H1 (cell line): ENCODE measurements around the gene TFF3. TPM values are rescaled to one million over a fixed set of nuclear protein-coding genes. Genes with fewer than 3 reads are reported as not detected.

Source experiments
- CTCF ChIA-PET: fragments of 300-600 bp; sonication (Branson Sonifier 250); formaldehyde crosslinking; loops from one replicate; lab custom pipeline; 2021; ENCODE audit not compliant: partially characterized antibody; lab: Charles Lee
- POLR2A ChIA-PET: fragments of 300-600 bp; sonication (Branson Sonifier 250); formaldehyde crosslinking; loops from one replicate; lab custom pipeline; 2021; ENCODE audit warnings: inconsistent platforms; ENCODE audit not compliant: partially characterized antibody; lab: Charles Lee
- DNase-seq, 2 experiments: peaks; one replicate each; pipeline versions ENCODE4 v3.0.0 to v3.0.0-alpha.2; 2010 to 2022; ENCODE audit warnings: low spot score in 2 of 2, low read depth in 1 of 2, mixed read lengths in 1 of 2
- FAIRE-seq: peaks from 2 replicates; lab custom pipeline; 2011; peaks lifted over from hg19 to GRCh38; lab: Jason Lieb, UNC
- H2AFZ ChIP-seq: 2 replicates; pipeline ENCODE4 v1.8.1; 2012; ENCODE audit warnings: low read length, inconsistent platforms
- H2AK5ac ChIP-seq: 2 replicates; pipeline ENCODE4 v1.6.1; 2013; ENCODE audit warnings: low read depth, low read length
- H2BK120ac ChIP-seq: replicated peaks from 2 replicates; pipeline ENCODE3; 2013; ENCODE audit warnings: low read depth, low read length, inconsistent platforms
- H2BK12ac ChIP-seq: 2 replicates; pipeline ENCODE4 v1.6.1; 2013; ENCODE audit warnings: low read depth, low read length
- H2BK15ac ChIP-seq: 2 replicates; pipeline ENCODE4 v1.6.1; 2013; ENCODE audit warnings: low read length
- H2BK20ac ChIP-seq: 2 replicates; pipeline ENCODE4 v1.6.1; 2013; ENCODE audit warnings: low read length
- H2BK5ac ChIP-seq: 2 replicates; pipeline ENCODE4 v1.6.1; 2013; ENCODE audit warnings: low read depth, low read length
- H3K14ac ChIP-seq: 2 replicates; pipeline ENCODE4 v1.6.1; 2013; ENCODE audit warnings: inconsistent platforms; ENCODE audit not compliant: insufficient read length
- H3K18ac ChIP-seq: 2 replicates; pipeline ENCODE4 v1.6.1; 2013; ENCODE audit warnings: low read length; ENCODE audit errors: extremely low read depth
- H3K23ac ChIP-seq: 2 replicates; pipeline ENCODE4 v1.6.1; 2013; ENCODE audit warnings: inconsistent platforms; ENCODE audit not compliant: insufficient read length
- H3K23me2 ChIP-seq: 2 replicates; pipeline ENCODE4 v1.6.1; 2013; ENCODE audit warnings: low read depth, low read length
- H3K27ac ChIP-seq: 2 replicates; pipeline ENCODE4 v1.6.1; 2011; ENCODE audit warnings: low read depth, low read length, inconsistent platforms
- H3K27me3 ChIP-seq, 4 experiments: replicated peaks in 1 of 4; 1 replicate in 1 of 4; 2 replicates in 3 of 4; pipeline versions ENCODE4 v1.6.1 to v1.8.1; 2011 to 2013; ENCODE audit warnings: low read length in 3 of 4, mild to moderate bottlenecking in 3 of 4, inconsistent platforms in 2 of 4, mixed read lengths in 2 of 4, moderate library complexity in 1 of 4; ENCODE audit not compliant: control insufficient read depth in 3 of 4, insufficient read depth in 3 of 4; ENCODE audit errors: extremely low read depth in 1 of 4
- H3K36me3 ChIP-seq, 4 experiments: 2 replicates each; pipeline versions ENCODE4 v1.6.1 to v1.8.1; 2011 to 2013; ENCODE audit warnings: mild to moderate bottlenecking in 4 of 4, low read length in 3 of 4, moderate library complexity in 2 of 4, control low read depth in 1 of 4, inconsistent platforms in 1 of 4; ENCODE audit not compliant: insufficient read depth in 4 of 4, control insufficient read depth in 2 of 4
- H3K4ac ChIP-seq: replicated peaks from 2 replicates; pipeline ENCODE3; 2013; ENCODE audit warnings: low read length, low read depth, mixed read lengths, inconsistent platforms; ENCODE audit not compliant: insufficient read length
- H3K4me1 ChIP-seq, 4 experiments: replicated peaks in 1 of 4; 1 replicate in 1 of 4; 2 replicates in 3 of 4; pipeline versions ENCODE4 v1.6.1 to v1.8.1; 2011 to 2013; ENCODE audit warnings: low read length in 3 of 4, inconsistent platforms in 2 of 4, mixed read lengths in 1 of 4; ENCODE audit not compliant: insufficient read depth in 4 of 4, control insufficient read depth in 3 of 4
- H3K4me2 ChIP-seq, 2 experiments: 2 replicates each; pipeline versions ENCODE4 v1.6.1 to v1.8.1; 2011 to 2013; ENCODE audit warnings: low read depth in 2 of 2, low read length in 2 of 2, control low read depth in 1 of 2, inconsistent platforms in 1 of 2, mild to moderate bottlenecking in 1 of 2; ENCODE audit not compliant: insufficient read depth in 1 of 2
- H3K4me3 ChIP-seq, 4 experiments: fragments of 200-600, 300-600 bp in 1 of 4; sonication (generic), shearing (Covaris generic), sonication (Bioruptor Twin) in 1 of 4; 2 replicates each; pipeline versions ENCODE4 v1.5.1 to v1.8.1; 2011 to 2016; ENCODE audit warnings: low read length in 4 of 4, low read depth in 3 of 4, control low read depth in 2 of 4, inconsistent platforms in 2 of 4, mild to moderate bottlenecking in 2 of 4, mixed read lengths in 1 of 4, moderate library complexity in 1 of 4; ENCODE audit not compliant: insufficient read depth in 2 of 4; ENCODE audit errors: extremely low read depth in 1 of 4
- H3K56ac ChIP-seq: replicated peaks from 2 replicates; pipeline ENCODE3; 2013; ENCODE audit warnings: low read depth, mild to moderate bottlenecking, mixed read lengths, low read length, inconsistent platforms; ENCODE audit not compliant: insufficient read length
- H3K79me1 ChIP-seq: 2 replicates; pipeline ENCODE4 v1.6.1; 2013; ENCODE audit warnings: low read depth, low read length, control low read depth
- H3K79me2 ChIP-seq, 2 experiments: 2 replicates each; pipeline versions ENCODE4 v1.6.1 to v1.8.1; 2012 to 2013; ENCODE audit warnings: low read length in 2 of 2, mild to moderate bottlenecking in 2 of 2, inconsistent platforms in 1 of 2; ENCODE audit not compliant: insufficient read depth in 2 of 2, control insufficient read depth in 1 of 2
- H3K9ac ChIP-seq, 4 experiments: replicated peaks in 1 of 4; 1 replicate in 1 of 4; 2 replicates in 3 of 4; pipeline versions ENCODE4 v1.6.1 to v1.8.1; 2011 to 2013; ENCODE audit warnings: low read depth in 3 of 4, low read length in 3 of 4, control low read depth in 2 of 4, mild to moderate bottlenecking in 2 of 4, moderate library complexity in 2 of 4, inconsistent platforms in 1 of 4; ENCODE audit errors: extremely low read depth in 1 of 4
- H3K9me3 ChIP-seq, 2 experiments: 2 replicates each; pipeline versions ENCODE4 v1.6.1 to v1.8.1; 2012 to 2013; ENCODE audit warnings: mild to moderate bottlenecking in 2 of 2, moderate library complexity in 2 of 2, control low read depth in 1 of 2, inconsistent platforms in 1 of 2, low read depth in 1 of 2, low read length in 1 of 2, mixed read lengths in 1 of 2; ENCODE audit not compliant: insufficient read depth in 2 of 2
- H4K20me1 ChIP-seq, 2 experiments: replicated peaks in 1 of 2; 2 replicates each; pipeline versions ENCODE3 to v1.8.1; 2011 to 2013; ENCODE audit warnings: inconsistent platforms in 2 of 2, low read length in 2 of 2, mild to moderate bottlenecking in 1 of 2; ENCODE audit not compliant: insufficient read depth in 2 of 2, control insufficient read depth in 1 of 2
- H4K5ac ChIP-seq: 2 replicates; pipeline ENCODE4 v1.6.1; 2013; ENCODE audit warnings: low read length, low read depth, mixed read lengths, inconsistent platforms; ENCODE audit not compliant: insufficient read length
- H4K8ac ChIP-seq: 2 replicates; pipeline ENCODE4 v1.8.0; 2013; ENCODE audit warnings: mild to moderate bottlenecking, moderate library complexity, low read length, inconsistent platforms; ENCODE audit not compliant: insufficient read depth; ENCODE audit errors: extremely low read depth
- H4K91ac ChIP-seq: replicated peaks from 2 replicates; pipeline ENCODE3; 2013; ENCODE audit warnings: low read length, mixed read lengths, inconsistent platforms; ENCODE audit not compliant: insufficient read length
- TEAD4 ChIP-seq: IDR thresholded peaks from 2 replicates; pipeline ENCODE4 v1.6.1; 2012; ENCODE audit warnings: low read depth, low read length, inconsistent platforms, mixed read lengths
- WGBS, 2 experiments: shearing (Covaris generic) in 1 of 2; methylation state at CpG; one replicate each; pipeline versions ENCODE4 v1.1.6 to v1.1.7; 2013 to 2015; ENCODE audit warnings: low lambda C conversion rate in 2 of 2, mixed read lengths in 2 of 2, inconsistent platforms in 1 of 2, low coverage in 1 of 2, missing lambda C conversion rate in 1 of 2; ENCODE audit not compliant: insufficient replicate concordance in 2 of 2, insufficient coverage in 1 of 2, insufficient read length in 1 of 2; ENCODE audit errors: extremely low coverage in 1 of 2, missing lambda C conversion rate in 1 of 2; 5-methylcytosine and 5-hydroxymethylcytosine counted together
- polyA plus RNA-seq, 7 experiments: library from polyadenylated mRNA; depleted of rRNA in 3 of 7; stranded (reverse) in 5 of 7; unstranded in 2 of 7; fragments of >200 nt in 5 of 7; fragments of 200-250 nt in 2 of 7; gene quantifications; 1 replicate in 5 of 7; 2 replicates in 1 of 7; 4 replicates in 1 of 7; pipeline versions ENCODE4 v1.2.1 to v1.2.3, GENCODE V29; 2011 to 2013; ENCODE audit warnings: missing spikeins in 2 of 7, mixed read lengths in 2 of 7
- total RNA-seq: library from RNA; stranded (reverse); fragmentation: NEBNext Ultra II Directional; extraction: Animal tissue kit (Norgen Biotek cat#: 25700); gene quantifications from 2 replicates; pipeline ENCODE4 v1.2.1, GENCODE V29; 2021

The TFF3 gene
- total and polyA plus RNA-seq, 2 of the 8 experiments (the other 6 are each of a cell fraction or from before 2014, with no cell fraction given): 1.7 to 6.7 TPM

GRCh38 chr21:42319376-42319775 lies 4.2 kb upstream of the TFF3 start:
- ChIA-PET CTCF (interaction anchor here (1.3 to 14.3 kb wide), 5 partner anchors 9 to 60 kb away, joined by 5 to 137 read pairs (median 9); no protein-coding TSS in a partner anchor), POLR2A (no interaction called here)
- peak overlapping the region; percentile 53; the same call in 1 of the 2 replicates for H2AK5ac ChIP-seq
- H3K9ac ChIP-seq: no peak overlapping the region
- no peak overlapping the region for H3K23ac ChIP-seq
- no peaks in the 10 kb centered on the region for H3K23me2 ChIP-seq
- no peaks in the 10 kb centered on the region for H3K79me2 ChIP-seq
- H3K27ac ChIP-seq: no peak overlapping the region
- no peaks in the 10 kb centered on the region for H4K20me1 ChIP-seq
- H4K8ac ChIP-seq: no peak overlapping the region
- no peak overlapping the region for H3K4me3 ChIP-seq
- no peak overlapping the region for H4K5ac ChIP-seq
- WGBS, 2 experiments: 83% methylated on average over 10 of the region's 10 CpGs; no CpG with 5 or more reads in 1 of the 2 experiments
- H3K36me3 ChIP-seq: no peaks in the 10 kb centered on the region
- H3K4me2 ChIP-seq: no peak overlapping the region
- peak overlapping the region; percentile 39 for H4K91ac ChIP-seq
- no peak overlapping the region for H2BK120ac ChIP-seq
- 0 out of 2 replicates have a peak overlapping the region, but pooled peaks have one; percentile 66 for H2BK5ac ChIP-seq
- H3K27me3 ChIP-seq: no peaks in the 10 kb centered on the region
- no peak for TF ChIP-seq TEAD4
- TF ChIP-seq, all 59 proteins: peak for 0
- Histone ChIP-seq H3K9me3 (no peaks in the 10 kb centered on the region), H2BK20ac (0 out of 2 replicates have a peak overlapping the region, but pooled peaks have one; percentile 86), H3K4me1 (peaks cover 4 to 19% (median 11%) of the 10 kb centered on the region in 4 experiments), H3K18ac (no peak overlapping the region), H2AFZ (no peak overlapping the region), H2BK12ac (peak overlapping the region; percentile 80; the same call in 1 of the 2 replicates), H2BK15ac (peak overlapping the region; percentile 25; the same call in 1 of the 2 replicates), H3K4ac (no peak overlapping the region), H3K14ac (no peak overlapping the region), H3K79me1 (no peaks in the 10 kb centered on the region), H3K56ac (no peak overlapping the region)
- no peak for FAIRE-seq
- no peak for DNase-seq
